GM23248 (cell line): ENCODE measurements around the gene PLAGL2. TPM values are rescaled to one million over a fixed set of nuclear protein-coding genes. Genes with fewer than 3 reads are reported as not detected.

Experiments used
- DNase-seq: peaks from one replicate; pipeline ENCODE4 v3.0.0-alpha.2; 2015
- H2AFZ ChIP-seq: fragments of 200-600 bp; sonication (generic); 2 replicates; pipeline ENCODE4 v1.6.1; 2016; ENCODE audit warnings: antibody characterized with exemption
- H3F3A ChIP-seq: fragments of 200-600 bp; sonication (generic); 2 replicates; pipeline ENCODE4 v1.6.1; 2016; ENCODE audit warnings: mild to moderate bottlenecking, antibody characterized with exemption, mixed run types; ENCODE audit not compliant: insufficient read depth
- H3K27ac ChIP-seq: fragments of 200-600 bp; sonication (generic); 2 replicates; pipeline ENCODE4 v1.5.1; 2016; ENCODE audit warnings: mild to moderate bottlenecking
- H3K27me3 ChIP-seq: fragments of 200-600 bp; sonication (generic); replicated peaks from 2 replicates; pipeline ENCODE4 v1.6.1; 2016; ENCODE audit warnings: mild to moderate bottlenecking; ENCODE audit not compliant: insufficient read depth
- H3K36me3 ChIP-seq: fragments of 200-600 bp; sonication (generic); 2 replicates; pipeline ENCODE4 v1.6.1; 2016; ENCODE audit warnings: low read depth, mild to moderate bottlenecking
- H3K4me1 ChIP-seq: fragments of 200-600 bp; sonication (generic); 2 replicates; pipeline ENCODE4 v1.6.1; 2016; ENCODE audit warnings: mild to moderate bottlenecking; ENCODE audit not compliant: insufficient read depth
- H3K4me2 ChIP-seq: fragments of 200-600 bp; sonication (generic); one replicate; pipeline ENCODE4 v1.6.1; 2016; ENCODE audit warnings: mild to moderate bottlenecking; ENCODE audit not compliant: unreplicated experiment
- H3K4me3 ChIP-seq: fragments of 200-600 bp; sonication (generic); 2 replicates; pipeline ENCODE4 v1.5.1; 2016; ENCODE audit warnings: mild to moderate bottlenecking
- H3K79me2 ChIP-seq: fragments of 200-600 bp; sonication (generic); 2 replicates; pipeline ENCODE4 v1.6.1; 2016; ENCODE audit warnings: mild to moderate bottlenecking; ENCODE audit not compliant: insufficient read depth
- H3K9ac ChIP-seq: fragments of 200-600 bp; sonication (generic); 2 replicates; pipeline ENCODE4 v1.6.1; 2016; ENCODE audit warnings: mild to moderate bottlenecking
- H3K9me2 ChIP-seq: fragments of 200-600 bp; sonication (generic); 2 replicates; pipeline ENCODE4 v1.6.1; 2016; ENCODE audit warnings: mixed run types, mild to moderate bottlenecking, moderate library complexity; ENCODE audit not compliant: insufficient read depth
- H3K9me3 ChIP-seq: fragments of 200-600 bp; sonication (generic); one replicate; pipeline ENCODE4 v1.6.1; 2017; ENCODE audit warnings: low read depth
- H4K20me1 ChIP-seq: fragments of 200-600 bp; sonication (generic); 2 replicates; pipeline ENCODE4 v1.6.0; 2016; ENCODE audit not compliant: insufficient read depth
- EZH2 ChIP-seq: fragments of 200-600 bp; sonication (generic); IDR thresholded peaks from 2 replicates; pipeline ENCODE4 v1.6.1; 2018; ENCODE audit warnings: antibody characterized with exemption, mild to moderate bottlenecking; ENCODE audit not compliant: insufficient read depth, poor library complexity, severe bottlenecking
- EZH2phosphoT487 ChIP-seq: fragments of 200-600 bp; sonication (generic); IDR thresholded peaks from 2 replicates; pipeline ENCODE4 v1.6.1; 2018; ENCODE audit warnings: antibody characterized with exemption, moderate library complexity, mild to moderate bottlenecking, low read depth; ENCODE audit not compliant: insufficient read depth
- WGBS, 2 experiments: methylation state at CpG; one replicate each; pipeline ENCODE4 v1.1.6; 2015 to 2017; ENCODE audit warnings: low lambda C conversion rate in 2 of 2, low coverage in 1 of 2; ENCODE audit errors: missing lambda C conversion rate in 2 of 2; 5-methylcytosine and 5-hydroxymethylcytosine counted together
- in situ Hi-C: fragments of 300-500 bp; cut with MboI; formaldehyde crosslinking; loops from 2 replicates; pipeline ENCODE4 v1.15.0; 2020
- polyA plus RNA-seq: library from polyadenylated mRNA; unstranded; fragments of >200 nt; fragmentation: Nextera tagmentation; extraction: Ambion mirVana; gene quantifications from 2 replicates; pipeline ENCODE4 v1.2.1, GENCODE V29; 2016
- total RNA-seq: library from RNA; depleted of rRNA; stranded (reverse); fragments of >200 nt; shearing (Covaris generic); gene quantifications from 2 replicates; pipeline ENCODE4 v1.2.3, GENCODE V29; 2014

Gene PLAGL2
- total and polyA plus RNA-seq, 2 experiments from 2014 or later, result 2.1 to 4.1 TPM

- DNase-seq, result peak; percentile 16
- Histone ChIP-seq H3K27me3 (no peaks in the 10 kb centered on the region), H3K79me2 (peaks cover 84% of the 10 kb centered on the region), H4K20me1 (no peaks in the 10 kb centered on the region), H3K4me1 (peaks cover 44% of the 10 kb centered on the region), H3K9me3 (no peaks in the 10 kb centered on the region), H3K9me2 (no peaks in the 10 kb centered on the region), H3F3A (peaks cover 25% of the 10 kb centered on the region), H3K36me3 (0 out of 2 replicates have a peak, but pooled peaks cover 1% of the 10 kb centered on the region), H3K4me2 (peak overlapping the region; percentile 94), H3K27ac (peak overlapping the region; percentile 58), H3K9ac (peak overlapping the region; percentile 98), H3K4me3 (peak overlapping the region; percentile 100), H2AFZ (0 out of 2 replicates have a peak overlapping the region, but pooled peaks have one; percentile 13)
- in situ Hi-C loops, result no loop called here
- WGBS, 2 experiments, result 29 to 32% methylated on average over 8 of the region's 8 CpGs
- TF ChIP-seq EZH2 (no peak), EZH2phosphoT487 (no peak)
These were observed 1.4 kb downstream of the PLAGL2 start for GRCh38 chr20:32205843-32206759.

GRCh38 chr20:32205110-32205842 lies 2.3 kb downstream of the PLAGL2 start:
- no peak for TF ChIP-seq EZH2
- no peak for TF ChIP-seq EZH2phosphoT487
- Histone ChIP-seq H4K20me1 (no peaks in the 10 kb centered on the region), H3K4me1 (peaks cover 44% of the 10 kb centered on the region), H3K27ac (peak overlapping the region; percentile 58), H3K79me2 (peaks cover 89% of the 10 kb centered on the region), H3K9ac (peak overlapping the region; percentile 98), H3F3A (peaks cover 25% of the 10 kb centered on the region), H3K36me3 (0 out of 2 replicates have a peak, but pooled peaks cover 8% of the 10 kb centered on the region), H3K4me3 (peak overlapping the region; percentile 100), H3K9me2 (no peaks in the 10 kb centered on the region), H2AFZ (0 out of 2 replicates have a peak overlapping the region, but pooled peaks have one; percentile 13), H3K9me3 (no peaks in the 10 kb centered on the region), H3K27me3 (no peaks in the 10 kb centered on the region), H3K4me2 (peak overlapping the region; percentile 94)
- 58 to 60% methylated on average over 5 of the region's 5 CpGs for WGBS, 2 experiments
- in situ Hi-C loops, result no loop called here
- peak; percentile 62 for DNase-seq

- Histone ChIP-seq H3K4me2 (no peak overlapping the region), H3K4me1 (peaks cover 43% of the 10 kb centered on the region), H3F3A (peaks cover 24% of the 10 kb centered on the region), H4K20me1 (no peaks in the 10 kb centered on the region), H2AFZ (no peak overlapping the region), H3K36me3 (peaks cover 10% of the 10 kb centered on the region; the same call in 1 of the 2 replicates), H3K4me3 (no peak overlapping the region), H3K9ac (peak overlapping the region; percentile 98), H3K9me3 (no peaks in the 10 kb centered on the region), H3K79me2 (peaks cover 93% of the 10 kb centered on the region), H3K9me2 (no peaks in the 10 kb centered on the region), H3K27ac (peak overlapping the region; percentile 58), H3K27me3 (no peaks in the 10 kb centered on the region)
- 41 to 57% methylated on average over 4 of the region's 4 CpGs for WGBS, 2 experiments
- no peak for TF ChIP-seq EZH2phosphoT487
- no peak for TF ChIP-seq EZH2
- DNase-seq, result peak; percentile 24
- in situ Hi-C loops, result no loop called here
These were observed 3.1 kb downstream of the PLAGL2 start for GRCh38 chr20:32204205-32205109.
